GM18526 (cell line): ENCODE results near the gene RASSF4.

Experiments
- POLR2A ChIP-seq: IDR thresholded peaks from 3 replicates; pipeline ENCODE4 v1.6.1; 2011; ENCODE audit not compliant: insufficient read length; ENCODE audit errors: extremely low read depth

The RASSF4 gene

DNA sequence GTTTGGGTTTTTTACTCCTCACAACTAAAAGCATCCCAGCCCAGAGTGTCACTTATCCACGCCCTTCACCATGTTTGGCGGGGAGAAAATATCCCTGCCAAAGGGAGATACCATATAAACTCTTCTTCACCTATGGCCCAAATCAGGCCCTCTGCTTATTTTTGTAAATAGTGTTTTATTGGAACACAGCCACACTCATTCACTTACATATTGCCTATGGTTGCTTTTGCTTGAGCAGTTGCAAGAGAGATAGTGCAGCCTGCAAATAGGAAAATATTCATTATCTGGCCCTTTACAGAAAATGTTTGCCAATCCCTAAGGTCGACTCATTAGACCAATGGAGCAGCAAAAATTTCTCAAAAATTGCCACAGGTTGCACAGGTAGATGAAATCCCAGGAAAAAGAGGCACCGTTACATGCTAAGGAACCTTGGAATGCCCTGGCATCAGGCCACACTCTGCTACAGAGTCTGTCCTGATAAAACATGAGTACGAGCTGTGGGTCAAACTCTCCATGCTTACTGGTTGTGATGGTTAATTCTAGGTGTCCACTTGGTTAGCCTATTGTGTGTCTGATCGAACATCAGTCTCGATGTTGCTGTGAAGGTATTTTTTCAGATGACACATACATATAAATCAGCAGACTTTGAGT is 7.9 kb upstream of the RASSF4 start:
- TF ChIP-seq POLR2A: no peak

DNA sequence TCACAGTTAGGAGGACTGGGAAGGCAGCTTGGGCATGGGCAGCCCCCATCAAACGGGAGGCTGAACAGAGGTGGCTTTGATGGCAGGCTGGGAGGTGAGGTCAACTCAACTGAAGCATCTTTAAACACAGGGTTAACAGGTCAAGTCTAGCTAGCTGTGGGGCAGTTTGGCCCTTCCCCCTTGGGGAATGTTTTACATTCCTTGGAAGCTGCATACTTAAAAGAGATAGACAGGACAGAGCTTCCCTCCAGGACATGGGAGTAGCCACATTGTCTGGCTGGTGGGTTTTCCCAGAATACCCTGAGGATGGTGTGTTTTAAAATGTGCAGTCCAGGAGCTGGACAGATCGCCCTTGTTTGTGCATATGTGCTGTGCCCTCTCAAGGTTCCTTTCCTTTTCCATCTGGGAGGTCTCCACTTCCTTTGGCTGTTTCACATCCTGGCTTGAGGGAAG is 6.8 kb upstream of the RASSF4 start:
- no peak for TF ChIP-seq POLR2A

DNA sequence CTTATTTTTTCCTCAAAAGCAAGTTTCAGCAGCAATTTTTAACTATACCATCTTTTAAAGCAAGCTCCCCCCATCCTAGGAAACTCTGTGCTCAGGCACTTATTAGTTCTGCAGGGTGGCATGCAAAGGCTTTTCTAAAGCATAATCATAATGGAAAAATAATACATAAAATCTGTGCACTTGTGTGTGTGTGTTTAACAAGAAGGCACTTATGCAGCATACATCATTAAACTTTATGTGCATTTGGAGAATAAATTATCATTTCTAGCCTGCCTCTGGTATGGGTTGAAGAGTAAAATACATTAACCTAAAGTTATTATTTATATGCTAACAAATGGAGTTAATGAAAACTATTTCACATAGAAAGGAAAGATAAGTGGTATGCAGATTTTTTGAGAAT is 5.6 kb upstream of the RASSF4 start:
- TF ChIP-seq POLR2A: no peak

DNA sequence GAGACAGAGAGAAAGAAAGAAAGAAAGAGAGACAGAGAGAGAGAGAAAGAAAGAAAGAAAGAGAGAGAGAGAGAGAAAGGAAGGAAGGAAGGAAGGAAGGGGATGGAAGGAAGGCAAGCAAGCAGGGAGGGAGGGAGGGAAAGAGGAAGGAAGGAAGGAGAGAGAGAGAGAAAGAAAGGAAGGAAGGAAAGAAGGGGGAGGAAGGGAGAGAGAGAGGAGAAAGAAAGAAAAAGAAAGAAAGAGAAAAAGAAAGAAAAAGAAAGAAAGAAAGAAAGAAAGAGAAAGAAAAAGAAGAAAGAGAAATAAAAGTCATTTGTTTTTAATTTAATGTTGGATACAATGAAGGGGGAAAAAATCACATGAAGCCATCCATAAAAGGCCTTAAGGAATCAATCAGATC is 4.6 kb upstream of the RASSF4 start:
- TF ChIP-seq POLR2A: no peak

DNA sequence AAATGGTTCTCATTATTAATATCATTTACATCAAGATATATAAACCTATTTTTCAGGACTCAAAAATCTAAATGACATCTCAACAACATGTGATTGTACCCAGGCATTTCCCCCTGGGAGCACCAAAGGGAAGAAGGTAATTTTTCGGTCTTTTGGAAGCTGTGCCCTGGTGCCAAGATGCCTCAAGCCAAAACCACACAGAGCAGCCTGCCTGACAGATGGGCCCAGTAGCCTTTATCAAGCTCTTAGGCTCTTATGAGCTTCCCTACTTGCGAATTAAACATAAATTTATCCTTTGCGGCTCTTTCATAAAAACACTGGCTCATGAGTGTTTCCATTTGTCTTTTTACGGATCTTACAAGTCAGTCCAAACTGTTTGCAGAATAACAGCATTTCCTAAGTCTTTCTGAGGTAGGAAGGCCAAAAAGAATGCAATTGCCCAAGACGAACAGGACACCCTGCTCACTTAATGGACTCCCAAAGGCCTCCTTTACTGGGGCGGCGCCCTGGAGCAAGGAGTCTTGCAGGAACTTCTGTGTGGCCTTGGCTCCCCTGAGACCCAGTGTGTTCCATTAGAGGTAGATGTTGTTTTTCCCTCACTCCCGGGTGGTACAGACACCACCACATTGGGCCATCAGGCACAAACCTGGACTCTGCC is 4.1 kb upstream of the RASSF4 start:
- no peak for TF ChIP-seq POLR2A

DNA sequence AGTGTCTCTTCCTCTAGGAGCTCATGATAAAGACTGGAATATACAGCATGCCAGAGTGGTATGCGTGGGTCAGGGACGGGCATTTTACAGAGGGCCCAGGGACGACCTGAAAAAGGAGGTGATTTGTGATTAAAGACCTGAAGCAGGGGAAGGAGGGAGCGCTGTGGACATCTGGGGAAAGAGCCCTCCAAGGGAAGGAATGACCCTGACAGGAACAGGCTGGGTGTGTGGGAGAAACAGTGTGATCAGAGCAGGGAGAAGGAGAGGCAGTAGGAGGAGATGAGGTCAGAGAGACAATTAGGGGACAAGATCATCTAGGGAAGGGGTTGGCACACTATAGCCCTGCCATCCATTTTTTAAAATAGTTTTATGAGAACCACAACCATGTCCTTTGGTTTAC is 3.4 kb upstream of the RASSF4 start:
- no peak for TF ChIP-seq POLR2A

DNA sequence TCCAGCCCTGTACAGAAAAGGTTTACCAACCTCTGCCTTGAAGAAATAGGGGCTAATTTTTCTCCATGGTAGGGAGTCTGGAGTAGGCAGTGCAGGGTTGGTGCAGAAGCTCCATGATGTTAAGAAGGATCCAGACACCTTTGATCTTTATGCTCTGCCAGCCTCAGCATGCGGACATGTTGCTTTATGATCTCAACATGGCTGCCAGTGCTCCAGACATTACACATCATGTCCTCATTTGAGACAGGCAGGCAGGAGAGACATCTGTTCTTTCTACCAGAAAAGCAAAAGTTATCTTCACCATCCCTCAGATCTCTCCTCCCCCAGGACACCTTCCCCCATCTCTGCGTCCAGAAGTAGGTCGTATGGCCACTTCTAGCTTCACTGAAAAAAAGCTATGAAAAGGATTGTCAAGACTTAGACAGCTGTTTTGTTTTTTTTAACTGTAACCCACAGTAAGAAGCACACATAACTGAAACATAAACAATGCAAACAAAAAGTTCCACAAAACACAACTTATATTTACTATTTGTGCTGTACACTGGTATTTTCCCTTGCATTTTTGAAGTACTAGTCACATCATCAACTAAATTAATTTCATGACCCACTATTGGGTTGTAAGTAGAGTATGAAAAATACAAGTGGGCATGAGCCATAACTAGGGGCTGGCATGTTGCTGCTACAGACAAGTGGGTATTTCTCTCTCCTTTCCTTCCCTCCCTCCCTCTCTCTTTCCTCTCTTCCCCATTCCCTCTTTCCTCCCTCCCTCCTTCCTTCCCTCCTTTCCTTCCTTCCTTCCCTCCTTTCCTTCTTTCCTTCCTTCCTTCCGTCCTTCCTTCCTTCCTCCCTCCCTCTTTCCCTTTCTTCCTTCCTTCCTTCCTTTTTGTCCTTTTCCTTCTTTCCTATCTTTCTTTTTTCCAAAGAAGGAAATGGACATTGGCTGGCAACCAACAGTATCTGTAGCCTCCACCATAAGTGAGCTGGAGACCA is 2.6 kb upstream of the RASSF4 start:
- TF ChIP-seq POLR2A: no peak

DNA sequence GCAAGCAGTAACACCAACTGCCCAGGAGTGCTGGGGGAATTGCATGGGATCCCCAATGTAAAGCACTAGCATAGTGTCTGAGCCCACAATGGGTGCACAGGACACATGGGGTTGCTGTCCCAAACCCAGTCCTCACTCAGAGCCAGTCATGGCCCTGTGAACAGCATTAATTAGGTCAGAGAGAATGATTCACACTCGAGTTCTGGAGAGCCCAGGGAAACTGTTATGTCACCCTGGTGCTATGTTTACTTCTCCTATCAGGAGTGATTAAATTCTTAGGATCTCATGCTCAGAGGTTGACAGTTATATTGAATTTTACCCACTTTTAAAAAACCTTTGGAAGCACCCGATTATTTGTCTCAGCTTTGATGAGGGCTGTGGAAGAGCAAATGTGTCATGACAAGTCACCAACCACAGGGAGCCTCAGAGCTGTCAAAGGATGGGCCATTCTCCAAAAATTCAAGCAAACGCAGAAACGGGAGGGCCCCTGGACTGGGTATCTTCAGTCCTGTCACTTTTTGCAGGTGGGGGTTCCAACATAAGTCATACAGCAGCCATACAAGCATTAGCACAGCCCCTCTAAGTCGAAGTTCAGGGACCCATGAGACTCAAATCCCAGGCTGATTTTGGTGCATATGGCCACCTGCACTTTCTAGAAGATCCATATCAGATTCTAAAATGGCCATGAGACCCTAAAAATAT is 1.3 kb upstream of the RASSF4 start:
- TF ChIP-seq POLR2A: no peak

DNA sequence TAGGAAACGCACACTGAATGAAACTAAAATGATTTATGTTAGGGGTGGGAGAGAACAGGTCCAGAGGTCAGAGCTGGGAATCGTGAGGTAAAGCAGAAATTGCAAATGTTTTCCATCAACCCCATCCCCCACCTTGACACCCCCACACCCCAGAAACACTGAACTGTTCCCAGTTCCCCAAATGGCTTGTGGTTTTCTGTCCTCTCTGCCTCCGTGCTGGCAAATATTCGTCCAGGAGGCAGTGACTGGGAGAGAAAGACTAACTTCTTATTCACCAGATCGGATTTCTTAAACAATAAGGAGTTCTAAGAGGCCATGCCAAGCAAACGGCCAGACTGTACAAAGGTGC is 730 bp upstream of the RASSF4 start:
- TF ChIP-seq POLR2A: no peak

DNA sequence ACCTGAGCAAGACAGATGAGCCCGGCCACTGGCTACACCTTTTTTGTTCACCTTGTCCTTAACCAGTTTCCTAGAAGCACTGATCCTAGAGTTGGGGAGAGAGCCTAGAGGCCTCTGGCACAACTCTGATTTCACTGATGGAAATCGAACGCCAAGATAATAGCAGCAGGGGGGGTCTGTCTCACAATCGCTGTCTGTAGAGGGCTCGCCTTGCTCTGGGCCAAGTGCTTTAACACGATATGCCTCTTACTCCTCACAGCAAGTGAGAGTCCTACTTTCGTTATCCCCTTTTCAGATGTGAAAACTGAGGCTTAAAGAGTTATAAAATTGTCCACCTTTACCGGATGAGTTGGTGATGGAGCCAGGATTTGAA is 472 bp downstream of the RASSF4 start:
- no peak for TF ChIP-seq POLR2A

DNA sequence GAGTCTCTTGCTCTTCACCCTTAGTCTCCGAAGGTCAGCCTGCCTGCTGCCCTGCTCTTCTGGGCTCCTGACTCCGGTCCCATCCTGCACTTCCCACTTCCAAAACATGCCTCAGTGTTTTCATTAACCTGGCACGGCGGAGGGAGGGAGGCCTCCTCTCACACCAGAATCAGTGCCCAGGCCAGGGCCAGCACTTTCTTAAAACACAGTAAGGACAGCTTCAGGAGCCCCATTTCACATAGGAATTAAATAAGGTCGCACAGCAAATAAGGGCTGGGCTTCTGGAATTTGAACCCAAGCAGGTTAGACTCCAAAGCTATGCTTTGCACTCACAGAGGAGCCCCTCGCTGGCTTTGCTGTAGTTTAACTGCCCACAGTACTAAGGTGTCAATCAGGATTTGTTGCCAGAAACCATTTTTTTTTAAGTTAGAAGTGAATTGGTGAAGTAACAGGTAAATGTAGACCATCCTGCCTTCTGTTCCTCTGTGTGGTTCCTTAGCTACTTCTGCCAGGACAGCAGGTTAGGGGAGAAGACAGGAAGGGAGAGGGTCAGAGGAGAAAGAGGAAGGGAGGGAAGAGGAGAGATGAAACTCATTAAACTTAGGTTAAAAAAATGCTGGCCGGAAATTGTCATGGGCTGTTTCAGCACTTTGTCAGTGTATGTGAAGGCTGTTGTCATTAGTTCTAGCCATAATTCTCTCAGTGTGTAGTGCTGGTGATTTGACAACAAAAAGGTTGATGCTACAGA is 1.1 kb downstream of the RASSF4 start:
- no peak for TF ChIP-seq POLR2A

DNA sequence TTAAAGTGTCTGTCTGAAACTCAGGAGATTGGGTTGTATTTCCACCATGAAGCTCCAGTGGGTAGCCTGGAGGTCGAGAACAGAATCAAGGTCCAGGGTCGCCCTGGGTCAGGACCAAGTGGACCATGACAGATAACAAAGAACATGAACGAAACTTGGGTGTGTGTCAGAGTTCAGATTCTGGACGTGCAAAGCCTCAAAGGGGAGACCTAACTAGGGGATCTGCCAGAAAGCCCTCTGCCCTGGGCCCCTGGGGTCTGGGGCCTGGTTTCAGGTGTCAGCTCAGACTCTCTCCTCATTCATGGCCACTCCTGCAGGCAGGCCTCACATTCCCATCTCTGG is 1.6 kb downstream of the RASSF4 start:
- no peak for TF ChIP-seq POLR2A

DNA sequence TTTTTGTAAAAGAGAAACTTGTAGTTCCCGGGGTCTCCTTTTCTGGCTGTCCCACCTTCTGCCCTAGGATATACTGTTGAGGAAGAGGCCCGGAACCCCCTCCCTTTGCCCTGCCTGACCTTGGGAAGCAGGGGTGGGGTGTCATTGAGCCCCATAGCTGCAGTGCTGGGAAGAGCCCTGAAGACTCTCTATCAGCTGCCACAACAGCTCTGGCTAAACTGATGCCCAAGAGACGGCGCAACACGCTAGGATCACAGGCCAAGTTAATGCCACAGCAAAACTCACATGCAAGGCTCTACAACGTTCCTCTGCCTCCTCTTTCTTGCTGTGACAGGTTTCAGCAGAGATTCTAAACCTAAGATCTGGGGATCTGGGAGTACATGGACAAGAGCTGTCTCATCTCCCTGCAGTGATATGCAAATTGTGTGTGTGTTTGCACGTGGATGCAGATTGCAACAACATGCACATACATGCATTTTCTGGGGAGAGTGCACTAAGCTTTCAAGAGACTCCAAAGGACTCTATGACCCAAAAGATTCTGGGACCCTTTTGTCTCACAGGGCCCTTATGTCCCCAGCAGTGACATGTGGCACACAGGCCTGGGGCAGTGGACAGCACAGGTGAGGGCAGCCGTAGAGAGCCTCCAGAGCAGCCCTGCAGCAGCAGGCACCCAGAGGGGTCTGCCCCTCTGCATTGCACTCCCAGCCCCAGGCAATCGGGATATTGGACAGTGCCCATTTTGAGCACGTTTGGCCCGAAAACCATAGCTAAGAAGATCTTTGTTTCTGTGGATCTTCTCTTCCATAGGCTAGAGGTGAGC is 2.5 kb downstream of the RASSF4 start:
- TF ChIP-seq POLR2A: no peak
